CD4-positive, alpha-beta T cell (primary cell): ENCODE results near the gene POLRMT. TPM values are rescaled to one million over a fixed set of nuclear protein-coding genes. Genes with fewer than 3 reads are reported as not detected.
A peak's percentile ranks its signal among the peaks of the same experiment; 100 is the strongest.

ENCODE experiments used
- ATAC-seq: fragments of 200-7000 bp; cut with Tn5 transposase; one replicate; pipeline ENCODE4 v1.10.0; 2022; ENCODE audit warnings: mild to moderate bottlenecking; ENCODE audit not compliant: poor library complexity
- CTCF ChIA-PET: fragments of 350-600 bp; sonication (Branson Sonifier 250); formaldehyde crosslinking; loops from one replicate; lab custom pipeline; 2021; ENCODE audit warnings: antibody characterized with exemption, inconsistent platforms; lab: Charles Lee
- POLR2A ChIA-PET: fragments of 350-600 bp; sonication (Branson Sonifier 250); formaldehyde crosslinking; loops from one replicate; lab custom pipeline; 2021; ENCODE audit warnings: antibody characterized with exemption, inconsistent platforms; lab: Charles Lee
- DNase-seq, 14 experiments: peaks; one replicate each; pipeline ENCODE4 v3.0.0-alpha.2; 2013 to 2020; ENCODE audit warnings: mixed read lengths in 2 of 14
- H3K27ac ChIP-seq, 2 donors: one replicate each; pipeline versions ENCODE4 v1.5.1 to v1.7.0; 2013; ENCODE audit warnings: low read length in 2 of 2, low read depth in 1 of 2, mild to moderate bottlenecking in 1 of 2
- H3K27me3 ChIP-seq, 2 experiments: 1 replicate in 1 of 2; 2 replicates in 1 of 2; pipeline versions ENCODE4 v1.6.1 to v1.7.0; 2013; ENCODE audit warnings: low read length in 2 of 2, control low read depth in 1 of 2, mild to moderate bottlenecking in 1 of 2, moderate library complexity in 1 of 2; ENCODE audit not compliant: insufficient read depth in 2 of 2, control insufficient read depth in 1 of 2
- H3K36me3 ChIP-seq: one replicate; pipeline ENCODE4 v1.6.1; 2013; ENCODE audit warnings: low read length, control low read depth; ENCODE audit not compliant: insufficient read depth
- H3K4me1 ChIP-seq: one replicate; pipeline ENCODE4 v1.6.1; 2013; ENCODE audit warnings: low read length, control low read depth; ENCODE audit not compliant: insufficient read depth
- H3K4me3 ChIP-seq: one replicate; pipeline ENCODE4 v1.5.1; 2013; ENCODE audit warnings: mild to moderate bottlenecking, low read length, moderate library complexity
- H3K9me3 ChIP-seq, 2 experiments: 1 replicate in 1 of 2; 2 replicates in 1 of 2; pipeline versions ENCODE4 v1.6.1 to v1.7.0; 2013; ENCODE audit warnings: low read length in 2 of 2, mild to moderate bottlenecking in 2 of 2, control low read depth in 1 of 2, moderate library complexity in 1 of 2; ENCODE audit not compliant: control insufficient read depth in 1 of 2, insufficient read depth in 1 of 2
- H3K27ac Mint-ChIP-seq: one replicate; pipeline ENCODE4 v1.8.0; 2020; ENCODE audit warnings: mixed read lengths
- H3K27me3 Mint-ChIP-seq: one replicate; pipeline ENCODE4 v1.8.0; 2021; ENCODE audit warnings: mixed read lengths
- H3K36me3 Mint-ChIP-seq: one replicate; pipeline ENCODE4 v1.8.0; 2021; ENCODE audit warnings: low read depth, mixed read lengths
- H3K4me1 Mint-ChIP-seq: one replicate; pipeline ENCODE4 v1.8.0; 2021; ENCODE audit warnings: low read depth, mixed read lengths
- H3K4me3 Mint-ChIP-seq: one replicate; pipeline ENCODE4 v1.8.0; 2020; ENCODE audit warnings: mild to moderate bottlenecking, mixed read lengths
- H3K9me3 Mint-ChIP-seq: one replicate; pipeline ENCODE4 v1.8.0; 2020; ENCODE audit warnings: mixed read lengths
- CTCF ChIP-seq: fragments of 200-600 bp; IDR thresholded peaks from one replicate; pipeline ENCODE4 v1.8.0; 2022; ENCODE audit warnings: antibody characterized with exemption, mild to moderate bottlenecking
- intact Hi-C, 2 experiments: fragments of 100-400 bp; cut with DNase I in 1 of 2; cut with micrococcal nuclease in 1 of 2; formaldehyde crosslinking; loops; one replicate each; pipeline versions ENCODE4 v1.15.1 to v1.9.0; 2023 to 2025; cut with DNase I, micrococcal nuclease
- total RNA-seq, 174 experiments: library from RNA in 2 of 174; stranded (reverse) in 2 of 174; gene quantifications; one replicate each; pipeline ENCODE4 v1.2.3 and lab custom pipeline; 2021 to 2026

Gene POLRMT
- total RNA-seq, 2 experiments from 2014 or later = 54.4 to 56.2 TPM

- peak in 10 of 14 experiments; percentile 78 to 96 (median 91) for DNase-seq
- Mint-ChIP-seq H3K4me1 (no peaks in the 10 kb centered on the region), H3K4me3 (peak overlapping the region; percentile 97), H3K36me3 (no peaks in the 10 kb centered on the region), H3K27ac (peak overlapping the region; percentile 88), H3K9me3 (no peaks in the 10 kb centered on the region), H3K27me3 (peaks cover 4% of the 10 kb centered on the region)
- Histone ChIP-seq H3K4me3 (peak overlapping the region; percentile 52), H3K27me3 (peaks cover 5 to 6% of the 10 kb centered on the region in 2 experiments), H3K27ac (peak overlapping the region; percentile 66 to 82), H3K9me3 (peaks cover 0 to 21% of the 10 kb centered on the region in 2 experiments), H3K36me3 (no peaks in the 10 kb centered on the region), H3K4me1 (peaks cover 35% of the 10 kb centered on the region)
- ChIA-PET POLR2A (interaction anchor here (0.6 to 4.4 kb wide), 5 partner anchors 18 to 924 kb away, joined by 3 to 45 read pairs (median 5); partner anchors contain the start of genes POLRMT, PTBP1, RNF126 and UQCR11), CTCF (interaction anchor here (2.0 to 2.7 kb wide), 3 partner anchors 21 to 171 kb away, joined by 8 to 17 read pairs (median 14); no protein-coding TSS in a partner anchor)
- intact Hi-C loops = loop anchor here (1.0 to 5.0 kb wide), 3 partner anchors 71 to 116 kb away; partner anchors contain the start of genes BSG (in 1 of the 2) and PTBP1 (in 1 of the 2)
- peak; percentile 70 for ATAC-seq
- no peak for TF ChIP-seq CTCF
Measured at GRCh38 chr19:681029-682019, 48.0 kb upstream of the POLRMT start.

GRCh38 chr19:680287-681028, 47.1 kb upstream of the POLRMT start:
- Mint-ChIP-seq H3K27me3 (peaks cover 6% of the 10 kb centered on the region), H3K27ac (peak overlapping the region; percentile 88), H3K4me1 (peaks cover under 1% of the 10 kb centered on the region), H3K9me3 (no peaks in the 10 kb centered on the region), H3K36me3 (no peaks in the 10 kb centered on the region), H3K4me3 (peak overlapping the region; percentile 97)
- Histone ChIP-seq H3K27me3 (peaks cover 10 to 11% of the 10 kb centered on the region in 2 experiments), H3K36me3 (no peaks in the 10 kb centered on the region), H3K9me3 (peaks cover 0 to 27% of the 10 kb centered on the region in 2 experiments), H3K4me1 (peaks cover 40% of the 10 kb centered on the region), H3K27ac (peak overlapping the region; percentile 66 to 82), H3K4me3 (peak overlapping the region; percentile 52)
- intact Hi-C loops = loop anchor here (1.0 to 5.0 kb wide), 7 partner anchors 17 to 117 kb away; partner anchors contain the start of genes RNF126 (in 2 of the 2), BSG (in 1 of the 2), POLRMT (in 1 of the 2) and PTBP1 (in 1 of the 2)
- DNase-seq = peak; percentile 99 to 100 (median 100)
- TF ChIP-seq CTCF = no peak
- ATAC-seq = peak; percentile 77
- POLR2A ChIA-PET = interaction anchor here (0.6 to 4.4 kb wide), 9 partner anchors 17 to 925 kb away, joined by 3 to 45 read pairs (median 5); partner anchors contain the start of genes CDC34, POLRMT, PTBP1 and RNF126
- CTCF ChIA-PET = interaction anchor here (0.7 to 2.7 kb wide), 6 partner anchors 13 to 170 kb away, joined by 3 to 17 read pairs (median 8); no protein-coding TSS in a partner anchor
